ENCODE measurements around the gene SUFU.

GRCh38 chr10:102628451-102628911 is 124.7 kb downstream of the SUFU start:
- TF ChIP-seq CTCF (IDR thresholded peaks at IDR 0.05; ENCODE audit: poor library complexity) (no peak), EZH2 (IDR thresholded peaks at IDR 0.05; ENCODE audit: borderline replicate concordance) (no peak), EZH2phosphoT487 (IDR thresholded peaks at IDR 0.05; ENCODE audit: low read depth, severe bottlenecking, unreplicated experiment) (no peak)
